ENCODE measurements around the gene MAP2K2. TPM values are rescaled to one million over a fixed set of nuclear protein-coding genes. Genes with fewer than 3 reads are reported as not detected.

MAP2K2 gene
- total and polyA plus RNA-seq, 4 donors = 63.6 to 181 (median 133) TPM

- ATAC-seq (ENCODE audit: insufficient read depth, low FRiP score) (no peak), DNase-seq (no peak)
- Histone ChIP-seq H3K4me1 (ENCODE audit: control insufficient read depth in 5 of 5, insufficient read depth in 5 of 5, low read length in 5 of 5) (peaks cover 0 to 16% (median 9%) of the 10 kb centered on the region in 5 donors), H3K9me3 (ENCODE audit: control insufficient read depth in 4 of 4, insufficient read depth in 3 of 4, low read length in 3 of 4) (no peaks in the 10 kb centered on the region), H3K36me3 (ENCODE audit: control insufficient read depth in 4 of 4, insufficient read depth in 4 of 4, low read length in 4 of 4) (peaks cover 0 to 20% (median 12%) of the 10 kb centered on the region in 4 donors), H3K9ac (ENCODE audit: insufficient read depth in 1 of 2, low read length in 2 of 2) (no peak overlapping the region), H3K27me3 (ENCODE audit: control insufficient read depth in 3 of 3, insufficient read depth in 3 of 3, low read length in 2 of 3) (no peaks in the 10 kb centered on the region), H3K27ac (ENCODE audit: low read depth in 1 of 2, low read length in 1 of 2) (no peak overlapping the region), H3K4me3 (no peak overlapping the region)
- no peak for TF ChIP-seq CTCF (IDR thresholded peaks at IDR 0.05; ENCODE audit: control extremely low read depth, extremely low read depth)
- 85 to 87% methylated on average over 21 of the region's 21 CpGs for WGBS, 2 donors
Measured at GRCh38 chr19:4120559-4121272, 3.2 kb downstream of the MAP2K2 start.

GRCh38 chr19:4119763-4120162 lies 4.2 kb downstream of the MAP2K2 start:
- no peaks in the 10 kb centered on the region for H3K27me3 ChIP-seq (ENCODE audit: control insufficient read depth in 3 of 3, insufficient read depth in 3 of 3, low read length in 2 of 3)
- TF ChIP-seq CTCF (IDR thresholded peaks at IDR 0.05; ENCODE audit: control extremely low read depth, extremely low read depth) = no peak
- 82 to 86% methylated on average over 13 of the region's 13 CpGs for WGBS, 2 donors
- ATAC-seq (ENCODE audit: insufficient read depth, low FRiP score) = no peak
- no peak overlapping the region for H3K9ac ChIP-seq (ENCODE audit: insufficient read depth in 1 of 2, low read length in 2 of 2)
- H3K4me1 ChIP-seq (ENCODE audit: control insufficient read depth in 5 of 5, insufficient read depth in 5 of 5, low read length in 5 of 5) = peaks cover 0 to 16% (median 9%) of the 10 kb centered on the region in 5 donors
- H3K4me3 ChIP-seq = no peak overlapping the region
- no peaks in the 10 kb centered on the region for H3K9me3 ChIP-seq (ENCODE audit: control insufficient read depth in 4 of 4, insufficient read depth in 3 of 4, low read length in 3 of 4)
- H3K36me3 ChIP-seq (ENCODE audit: control insufficient read depth in 4 of 4, insufficient read depth in 4 of 4, low read length in 4 of 4) = peaks cover 0 to 26% (median 16%) of the 10 kb centered on the region in 4 donors
- no peak overlapping the region for H3K27ac ChIP-seq (ENCODE audit: low read depth in 1 of 2, low read length in 1 of 2)
- no peak for DNase-seq

- H3K9ac ChIP-seq (ENCODE audit: insufficient read depth in 1 of 2, low read length in 2 of 2) = no peak overlapping the region
- no peaks in the 10 kb centered on the region for H3K9me3 ChIP-seq (ENCODE audit: control insufficient read depth in 4 of 4, insufficient read depth in 3 of 4, low read length in 3 of 4)
- peaks cover 0 to 9% (median 0%) of the 10 kb centered on the region in 5 donors for H3K4me1 ChIP-seq (ENCODE audit: control insufficient read depth in 5 of 5, insufficient read depth in 5 of 5, low read length in 5 of 5)
- ATAC-seq (ENCODE audit: insufficient read depth, low FRiP score) (no peak), DNase-seq (no peak)
- WGBS, 2 donors = 85 to 86% methylated on average over 13 of the region's 13 CpGs
- peak overlapping the region in 1 of 2 donors; percentile 4 for H3K27ac ChIP-seq (ENCODE audit: low read depth in 1 of 2, low read length in 1 of 2)
- H3K27me3 ChIP-seq (ENCODE audit: control insufficient read depth in 3 of 3, insufficient read depth in 3 of 3, low read length in 2 of 3) = no peaks in the 10 kb centered on the region
- TF ChIP-seq CTCF (IDR thresholded peaks at IDR 0.05; ENCODE audit: control extremely low read depth, extremely low read depth) = no peak
- peaks cover 0 to 55% (median 19%) of the 10 kb centered on the region in 4 donors for H3K36me3 ChIP-seq (ENCODE audit: control insufficient read depth in 4 of 4, insufficient read depth in 4 of 4, low read length in 4 of 4)
- no peak overlapping the region for H3K4me3 ChIP-seq
Measured at GRCh38 chr19:4115818-4116385, 8.0 kb downstream of the MAP2K2 start.
